Stimulated activated CD4-positive, alpha-beta T cell treated with anti-CD3 and anti-CD28 coated beads, Interleukin-1b, Interleukin-23, amount 100 ng/mL, for 1 hour (primary cell): Measurements from ENCODE around the gene RPS19.
A peak's percentile ranks its signal among the peaks of the same experiment; 100 is the strongest.

Experiments
- DNase-seq, 2 donors: peaks; one replicate each; pipeline ENCODE4 v3.0.0-alpha.2; 2020; ENCODE audit warnings: low read depth in 2 of 2

RPS19 gene

DNA sequence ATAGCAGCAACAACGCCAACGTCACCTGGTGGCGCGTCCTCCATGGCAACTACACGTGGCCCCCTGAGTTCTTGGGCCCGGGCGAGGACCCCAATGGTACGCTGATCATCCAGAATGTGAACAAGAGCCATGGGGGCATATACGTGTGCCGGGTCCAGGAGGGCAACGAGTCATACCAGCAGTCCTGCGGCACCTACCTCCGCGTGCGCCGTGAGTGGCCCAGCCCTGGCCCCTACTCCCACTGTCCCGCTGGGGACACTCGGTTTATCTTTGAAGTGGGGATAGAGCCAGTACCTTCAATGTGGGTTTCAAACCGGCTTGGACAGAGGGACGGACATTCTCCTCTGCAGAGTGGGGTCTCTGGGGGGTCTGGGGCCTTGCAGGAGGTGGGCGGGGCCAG lies 19.0 kb downstream of the RPS19 start:
- DNase-seq: no peak

DNA sequence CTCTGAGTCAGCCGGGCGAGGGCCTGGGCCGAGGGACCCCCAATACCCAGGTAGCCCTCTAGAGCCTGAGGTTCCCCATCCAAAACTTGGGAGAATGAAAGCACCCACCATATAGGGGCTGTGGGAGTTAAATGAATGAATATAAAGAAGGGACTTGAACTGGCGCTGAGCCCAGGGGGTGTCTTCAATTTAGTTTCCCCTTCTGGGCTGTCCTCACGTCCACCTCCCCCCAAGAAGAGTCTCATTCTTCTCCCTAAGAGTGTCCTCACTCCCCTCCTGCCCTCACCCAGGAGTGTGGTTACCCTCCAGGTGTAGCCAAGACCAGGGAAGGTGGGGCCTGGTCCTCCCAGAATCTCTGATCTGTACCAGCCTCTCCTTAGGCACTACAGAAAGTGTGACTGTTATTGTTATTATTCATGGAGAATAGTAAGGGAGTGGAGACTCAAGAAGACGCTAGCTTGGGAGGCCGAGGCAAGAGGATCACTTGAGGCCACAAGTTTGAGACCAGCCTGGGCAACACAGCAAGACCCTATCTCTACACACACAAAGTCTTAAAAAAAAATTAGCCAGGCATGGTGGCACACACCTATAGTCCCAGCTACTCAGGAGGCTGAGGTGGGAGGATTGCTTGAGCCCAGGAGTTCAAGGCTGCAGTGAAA lies 19.7 kb downstream of the RPS19 start:
- no peak for DNase-seq

DNA sequence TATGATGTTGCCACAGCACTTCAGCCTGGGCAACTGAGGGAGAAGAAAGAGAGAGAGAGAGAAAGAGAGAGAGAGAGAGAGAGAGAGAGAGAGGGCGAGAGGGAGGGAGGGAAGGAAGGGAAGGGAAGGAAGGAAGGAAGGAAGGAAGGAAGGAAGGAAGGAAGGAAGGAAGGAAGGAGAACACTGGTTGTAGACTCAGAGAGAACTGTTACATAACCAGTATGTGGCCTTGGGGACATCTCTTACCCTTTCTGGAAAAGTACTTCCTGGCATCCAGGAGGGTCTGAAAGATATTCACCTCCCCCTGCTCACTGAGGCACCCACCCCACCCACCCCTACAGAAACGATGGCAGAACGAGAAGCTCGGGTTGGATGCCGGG lies 20.3 kb downstream of the RPS19 start:
- DNase-seq: no peak

DNA sequence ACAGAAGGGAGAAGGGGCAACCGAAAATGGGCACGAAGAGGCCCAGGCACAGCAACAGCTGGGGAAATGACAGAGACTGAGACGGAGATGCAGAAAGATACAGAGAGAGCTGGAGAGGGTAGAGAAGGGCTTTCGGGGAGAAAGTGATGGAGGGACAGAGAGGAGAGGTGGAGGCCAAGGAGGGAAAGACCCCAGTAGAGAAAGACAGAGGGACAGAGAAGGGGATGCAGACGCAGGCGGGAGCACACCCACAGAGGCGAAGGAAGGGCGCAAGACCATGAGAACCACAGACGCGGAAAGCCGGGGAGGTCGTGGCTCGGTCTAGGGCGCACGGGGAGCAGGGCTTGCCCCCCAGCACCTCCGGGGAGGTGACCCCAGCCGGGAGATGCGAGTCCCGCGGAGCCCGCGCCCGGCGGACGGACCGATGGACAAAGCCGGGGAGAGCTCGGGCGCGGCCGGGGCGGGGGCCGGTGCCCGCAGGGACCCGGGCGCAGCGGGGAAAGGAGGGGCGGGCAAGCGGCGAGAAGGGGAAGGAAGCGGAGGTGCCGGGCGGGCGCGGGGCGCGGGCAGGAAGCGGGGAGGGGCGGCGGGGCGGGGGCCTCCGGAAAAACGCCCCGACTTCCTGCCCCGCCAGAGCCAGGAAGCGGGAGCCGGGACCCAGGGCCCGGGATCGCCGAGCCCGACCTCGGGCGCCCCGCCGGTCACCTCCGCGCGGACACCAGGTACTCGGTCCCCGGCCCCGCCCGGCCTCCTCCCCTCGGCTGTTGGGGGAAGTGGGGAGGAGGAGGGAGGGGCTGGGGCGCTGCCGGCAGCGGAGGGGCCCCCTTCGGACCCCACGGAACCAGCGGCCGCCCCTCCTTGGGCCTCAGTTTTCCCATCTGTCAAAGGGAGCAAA lies 22.8 kb downstream of the RPS19 start, which contains the start of gene ARHGEF1:
Gene ARHGEF1, plus strand, starts transcription at position 617 of the 895 bp plus-strand sequence. CDS start 4,899 bp downstream, outside the sequence.
- no peak for DNase-seq

DNA sequence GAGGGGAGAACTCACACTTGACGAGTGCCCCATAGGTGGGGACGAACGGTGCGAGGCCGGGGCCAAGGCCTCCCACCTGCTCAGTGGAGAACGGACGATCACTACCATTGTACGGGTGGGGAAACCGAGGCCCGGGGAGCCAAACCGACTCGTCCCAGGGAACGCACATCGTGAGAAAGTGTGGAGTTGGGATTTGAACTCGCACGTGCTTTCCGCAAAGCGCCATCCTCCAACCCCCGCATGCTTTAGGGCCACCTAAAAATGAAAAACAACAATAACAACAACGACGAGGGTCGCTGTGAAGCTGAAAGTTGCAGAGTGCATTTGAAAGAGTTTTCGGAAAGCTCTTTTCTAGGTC lies 23.4 kb downstream of the RPS19 start:
- no peak for DNase-seq

DNA sequence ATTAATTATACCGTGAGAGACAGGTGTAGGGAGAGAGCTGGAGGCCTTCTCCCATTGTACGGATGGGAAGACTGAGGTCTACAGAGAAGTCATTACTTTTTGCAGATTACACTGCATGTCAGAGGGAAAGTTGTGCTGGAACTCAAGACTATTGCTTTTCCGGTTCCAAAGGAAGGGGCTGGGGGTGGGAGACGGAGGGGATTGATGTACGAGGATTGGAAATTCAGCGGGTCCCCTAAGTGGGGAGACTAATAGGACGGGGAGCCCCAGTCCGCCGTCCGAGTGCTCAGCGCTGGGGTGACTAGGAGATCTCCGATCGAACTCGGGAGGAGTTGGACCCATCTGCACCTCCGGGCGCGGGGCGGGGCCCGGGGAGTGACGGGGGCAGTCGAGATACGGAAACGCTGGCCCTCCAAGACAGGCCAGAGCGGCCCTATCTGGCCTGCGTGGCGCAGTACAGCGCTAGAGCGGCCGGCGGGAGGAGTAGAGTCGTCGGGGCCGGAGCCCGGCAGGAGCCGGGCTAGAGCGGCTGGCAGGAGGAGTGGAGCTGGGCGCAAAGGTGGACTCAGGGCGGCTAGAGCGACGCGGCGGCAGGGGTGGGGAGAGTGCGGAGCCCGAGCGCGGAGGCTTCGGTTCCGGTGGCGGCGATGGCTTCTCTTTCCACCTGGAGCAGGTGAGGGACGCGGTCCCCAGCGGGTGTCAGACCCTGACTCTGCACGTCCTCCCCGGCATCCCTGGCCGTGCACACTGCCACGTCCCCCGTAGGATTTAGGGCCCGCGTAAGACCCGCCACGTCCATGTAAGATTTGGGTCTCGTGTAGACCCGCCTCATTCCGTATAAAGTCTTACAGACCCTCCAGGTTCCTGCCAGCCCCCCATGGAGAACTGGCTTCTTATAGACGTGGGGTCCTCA lies 24.0 kb downstream of the RPS19 start:
- peak; percentile 73 to 78 for DNase-seq

DNA sequence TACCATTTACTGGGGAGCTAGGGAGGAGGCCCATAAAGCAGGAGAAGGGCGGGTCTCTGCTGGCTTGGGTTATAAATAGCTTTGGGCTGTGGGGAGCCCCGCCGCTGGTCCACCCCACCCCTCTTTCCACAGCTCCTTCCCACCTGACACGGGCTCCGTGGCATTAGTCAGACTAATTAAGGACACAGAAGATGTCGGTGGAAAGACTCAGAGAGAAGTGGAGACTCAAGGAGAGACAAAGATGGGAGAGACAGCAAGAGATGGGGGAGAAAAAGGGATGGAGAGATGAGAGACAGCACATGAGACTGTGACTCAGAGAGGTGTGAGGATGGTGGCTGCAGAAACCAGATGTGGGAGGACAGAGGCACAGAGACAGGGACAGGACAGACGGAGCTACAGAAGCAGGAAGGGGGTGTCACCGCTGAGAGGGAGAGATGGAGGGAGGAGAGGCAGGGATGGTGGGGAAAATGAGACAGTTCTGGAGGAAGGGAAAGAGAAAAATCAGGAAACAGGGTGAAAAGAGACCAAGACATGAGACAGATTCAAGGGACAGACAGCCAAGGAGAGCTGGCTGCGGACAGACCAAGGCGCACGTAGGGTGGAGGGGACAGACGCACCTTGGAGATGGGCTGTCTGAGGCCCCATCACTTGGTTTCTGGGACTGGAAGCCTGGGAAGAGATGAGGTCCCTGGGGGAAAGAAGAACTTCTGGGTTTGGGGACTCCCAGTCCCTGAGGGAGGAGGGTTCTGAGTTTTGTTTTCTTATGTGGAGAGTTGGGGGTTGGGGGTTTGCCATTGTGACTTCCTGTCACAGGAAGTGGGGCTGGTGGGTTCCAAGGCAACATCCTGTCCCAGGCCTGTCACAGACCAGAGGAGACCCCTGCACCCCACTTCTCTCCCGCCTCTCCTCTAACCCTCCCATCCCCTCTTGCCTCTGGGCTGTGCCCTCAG lies 27.0 kb downstream of the RPS19 start:
- DNase-seq: peak in 1 of 2 donors; percentile 34

DNA sequence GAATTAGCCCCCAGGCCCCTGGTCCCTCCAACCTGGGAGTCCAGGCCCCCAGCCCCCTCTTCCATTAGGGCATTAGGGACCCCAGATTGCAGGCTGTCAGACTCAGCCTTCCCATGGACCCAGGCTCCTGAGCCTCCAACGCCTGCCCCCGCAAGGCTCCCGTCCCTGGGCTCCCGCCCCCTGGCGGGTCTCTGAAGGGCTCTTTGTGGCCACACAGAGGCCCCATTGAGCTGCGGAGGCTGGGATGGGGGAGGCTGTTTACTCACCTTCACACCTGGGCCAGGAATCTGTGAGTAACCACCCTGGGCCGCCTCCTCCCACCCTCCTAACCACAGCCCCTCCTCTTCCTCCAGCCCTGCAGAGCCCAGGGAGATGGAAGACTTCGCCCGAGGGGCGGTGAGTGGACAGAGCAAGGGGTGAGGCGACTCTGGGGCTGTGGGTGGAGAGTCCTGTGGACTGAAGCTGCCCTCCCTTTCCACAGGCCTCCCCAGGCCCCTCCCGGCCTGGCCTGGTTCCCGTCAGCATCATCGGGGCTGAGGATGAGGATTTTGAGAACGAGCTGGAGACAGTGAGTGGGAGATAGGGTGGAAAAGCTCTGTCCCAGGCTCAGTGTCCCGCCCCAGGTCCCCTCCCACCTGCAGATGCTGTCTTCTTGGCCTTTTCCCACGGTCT lies 27.8 kb downstream of the RPS19 start:
- DNase-seq: peak; percentile 65 to 78

DNA sequence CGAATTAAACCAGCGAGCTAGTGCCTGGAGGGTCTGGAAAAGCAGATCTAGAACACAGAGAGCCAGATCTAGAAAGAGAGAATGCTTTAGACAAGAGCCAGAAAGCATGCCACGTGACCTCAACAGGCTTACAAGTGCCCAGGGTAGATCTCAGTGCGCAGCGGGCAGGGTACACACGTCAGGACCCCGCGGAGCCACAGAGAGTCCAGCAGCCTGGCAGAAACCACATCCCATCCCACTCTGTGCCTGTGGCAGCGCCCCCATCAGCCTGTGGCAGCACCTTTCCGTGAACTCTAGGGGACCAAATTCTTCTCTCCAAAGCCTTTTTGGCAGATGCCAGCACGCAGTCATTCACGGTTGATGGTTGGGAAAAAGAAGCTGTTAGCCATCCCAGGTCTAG lies 28.9 kb downstream of the RPS19 start:
- no peak for DNase-seq

DNA sequence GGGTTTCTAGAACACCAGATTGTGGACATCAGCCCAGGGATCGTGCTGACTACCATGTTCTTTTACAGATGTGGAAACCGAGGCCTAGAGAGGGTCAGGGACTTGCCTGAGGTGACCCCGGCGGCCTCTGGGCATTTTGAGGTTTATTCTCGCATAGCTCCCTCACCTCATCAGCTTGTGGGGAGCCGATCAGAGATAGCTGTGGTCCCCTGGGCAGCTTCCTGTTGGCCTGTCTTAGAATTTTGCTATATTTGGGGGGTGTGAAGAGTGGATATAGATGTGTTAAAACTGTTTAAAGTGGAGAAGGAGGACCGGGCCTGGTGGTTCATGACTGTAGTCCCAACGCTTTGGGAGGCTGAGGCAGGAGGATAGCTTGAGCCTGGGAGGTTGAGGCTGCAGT lies 29.8 kb downstream of the RPS19 start:
- DNase-seq: no peak

DNA sequence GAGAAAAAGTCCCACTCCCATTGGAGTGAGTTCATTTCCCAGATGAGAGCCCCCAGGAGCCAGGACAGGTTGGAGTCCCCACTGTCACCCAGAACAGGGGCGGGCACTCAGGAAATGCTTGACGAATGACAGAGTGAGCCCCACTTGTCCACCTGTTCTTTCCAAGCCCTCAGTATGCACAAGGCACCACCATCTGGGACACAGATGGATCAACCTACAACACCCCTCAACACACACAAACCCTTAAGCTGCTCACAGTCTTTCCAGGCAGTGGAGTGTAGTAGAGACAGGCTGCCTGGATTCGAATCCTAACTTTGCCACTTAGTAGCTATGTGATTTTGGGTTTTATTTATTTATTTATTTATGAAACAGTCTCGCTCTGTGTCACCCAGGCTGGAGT lies 30.9 kb downstream of the RPS19 start:
- no peak for DNase-seq

DNA sequence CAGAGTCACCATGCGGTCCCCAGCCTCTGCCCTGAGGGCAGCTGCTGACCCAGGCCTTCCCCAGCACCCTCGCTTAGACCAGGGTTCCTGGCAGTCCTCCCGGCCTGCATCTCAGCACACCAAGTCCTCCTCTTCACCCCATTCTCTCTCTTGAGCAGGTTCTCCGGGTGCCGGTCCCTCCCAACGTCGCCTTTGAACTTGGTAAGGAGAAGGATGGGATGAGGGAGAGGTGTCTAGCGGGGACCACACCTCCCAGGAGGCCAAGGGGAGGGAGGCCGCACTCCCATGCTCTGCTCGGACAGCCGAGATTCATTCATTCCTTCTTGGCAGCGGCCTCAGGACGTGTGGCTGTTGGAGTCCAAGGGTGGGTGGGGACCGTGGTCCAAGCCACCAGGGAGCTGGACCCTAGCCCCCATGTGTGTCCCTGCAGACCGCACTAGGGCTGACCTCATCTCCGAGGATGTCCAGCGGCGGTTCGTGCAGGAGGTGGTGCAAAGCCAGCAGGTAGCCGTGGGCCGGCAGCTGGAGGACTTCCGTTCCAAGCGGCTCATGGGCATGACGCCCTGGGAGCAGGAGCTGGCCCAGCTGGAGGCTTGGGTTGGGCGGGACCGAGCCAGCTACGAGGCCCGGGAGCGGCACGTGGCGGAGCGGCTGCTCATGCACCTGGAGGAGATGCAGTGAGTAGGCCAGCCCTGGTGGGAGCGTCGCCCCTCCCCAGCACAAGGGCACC lies 32.3 kb downstream of the RPS19 start:
- no peak for DNase-seq

DNA sequence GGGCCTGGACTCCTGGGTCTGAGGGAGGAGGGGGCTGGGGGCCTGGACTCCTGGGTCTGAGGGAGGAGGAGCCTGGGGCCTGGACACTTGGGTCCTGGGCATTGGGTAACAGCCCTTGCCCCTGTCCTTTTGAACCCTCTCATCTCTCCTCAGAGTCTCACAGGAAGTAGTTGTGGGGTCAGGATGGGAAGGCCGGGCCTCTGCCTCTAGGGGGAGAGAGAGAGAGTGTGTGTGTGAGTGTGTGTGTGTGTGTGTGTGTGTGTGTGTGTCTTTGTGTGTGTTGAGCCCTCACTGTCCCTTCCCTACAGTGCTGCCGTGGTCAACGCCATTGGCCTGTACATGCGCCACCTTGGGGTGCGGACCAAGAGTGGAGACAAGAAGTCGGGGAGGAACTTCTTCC lies 33.8 kb downstream of the RPS19 start:
- DNase-seq: no peak

DNA sequence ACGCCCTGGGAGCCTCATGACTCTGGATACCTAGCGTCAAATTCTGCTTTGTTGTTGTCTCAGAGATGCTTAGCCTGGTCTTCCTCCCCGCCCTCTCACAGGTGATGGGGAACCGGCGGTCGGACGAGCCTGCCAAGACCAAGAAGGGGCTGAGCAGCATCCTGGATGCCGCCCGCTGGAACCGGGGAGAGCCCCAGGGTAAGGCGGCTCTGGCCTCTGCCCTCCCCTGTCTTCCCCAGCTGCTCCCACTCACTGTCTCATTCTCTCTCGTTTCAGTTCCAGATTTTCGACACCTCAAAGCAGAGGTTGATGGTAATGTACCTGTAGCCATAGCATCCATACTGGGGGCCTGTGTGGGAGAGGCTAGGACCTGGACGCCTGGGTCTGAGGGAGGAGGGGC lies 34.3 kb downstream of the RPS19 start:
- no peak for DNase-seq

DNA sequence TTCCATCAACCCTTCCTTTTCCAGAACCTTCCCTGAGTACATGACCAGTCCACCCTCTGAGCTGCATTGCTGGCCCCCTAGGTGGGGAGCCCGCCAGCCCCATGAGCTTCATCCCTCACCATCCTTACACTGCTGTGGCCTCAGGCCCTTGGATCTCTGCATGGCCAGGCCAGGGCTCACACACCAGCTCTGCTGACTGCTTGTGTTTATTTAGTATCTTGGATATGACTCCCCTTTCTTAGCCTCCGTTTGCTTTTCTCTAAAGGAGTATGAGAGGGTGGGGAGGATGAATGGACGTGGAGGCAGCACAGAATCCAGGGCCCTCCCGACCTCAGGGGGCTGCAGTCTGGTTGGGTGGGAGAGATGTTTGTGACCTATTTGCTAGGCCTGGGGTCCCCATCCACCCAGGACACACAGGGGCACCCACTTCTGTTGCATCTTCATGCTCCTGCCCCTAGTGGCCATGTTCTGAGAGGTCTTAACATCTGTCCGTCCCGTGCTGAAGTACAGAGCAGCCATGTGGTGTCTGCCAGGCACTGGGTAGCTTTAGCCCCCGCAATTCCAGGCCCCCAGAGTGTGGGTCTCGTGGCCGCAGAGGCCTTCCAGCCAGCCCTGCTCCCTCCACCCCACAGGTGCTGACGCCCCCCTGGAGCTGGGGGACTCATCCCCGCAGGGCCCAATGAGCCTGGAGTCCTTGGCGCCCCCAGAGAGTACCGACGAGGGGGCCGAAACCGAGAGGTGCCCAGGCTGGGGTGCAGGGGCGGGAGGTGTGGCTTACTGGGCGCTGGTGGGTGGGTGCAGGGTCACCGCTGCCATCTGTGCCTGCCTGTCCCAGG lies 35.9 kb downstream of the RPS19 start:
- no peak for DNase-seq

DNA sequence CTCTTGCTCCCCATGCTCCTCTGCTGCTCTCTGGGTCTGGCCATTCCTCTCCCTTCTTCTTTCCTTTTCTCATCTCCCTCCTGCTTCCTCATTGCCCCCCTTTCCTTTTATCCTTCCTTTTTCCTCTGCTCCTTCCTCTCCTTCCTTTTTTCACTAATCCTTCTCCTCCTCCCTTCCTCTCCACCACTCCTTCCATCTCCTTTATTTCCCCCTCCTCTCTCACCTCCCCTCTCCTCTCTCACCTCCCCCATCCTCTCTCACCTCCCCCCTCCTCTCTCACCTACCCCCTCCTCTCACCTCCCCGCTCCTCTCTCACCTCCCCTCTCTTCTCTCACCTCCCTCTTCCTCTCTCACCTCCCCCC lies 36.5 kb downstream of the RPS19 start:
- no peak for DNase-seq

DNA sequence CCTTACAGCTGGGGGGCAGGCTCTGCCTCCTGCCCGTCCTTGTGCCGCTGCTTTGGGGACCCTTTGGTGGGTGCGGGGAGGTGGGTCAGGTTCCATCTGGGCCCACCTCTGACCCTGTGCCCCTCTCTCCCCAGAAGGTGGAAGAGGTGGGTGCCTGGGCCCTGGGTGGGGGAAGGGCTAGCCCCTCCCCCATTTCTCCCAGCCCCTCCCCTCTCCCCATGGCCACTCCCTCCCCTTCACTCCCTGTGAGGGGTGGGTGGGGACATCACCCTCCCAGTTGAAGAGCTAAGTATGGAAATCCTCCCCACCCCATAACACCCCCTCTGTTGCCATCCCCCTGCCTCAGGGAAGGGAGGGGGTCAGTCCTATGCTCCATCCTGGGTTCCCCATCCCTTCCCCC lies 37.1 kb downstream of the RPS19 start:
- no peak for DNase-seq

DNA sequence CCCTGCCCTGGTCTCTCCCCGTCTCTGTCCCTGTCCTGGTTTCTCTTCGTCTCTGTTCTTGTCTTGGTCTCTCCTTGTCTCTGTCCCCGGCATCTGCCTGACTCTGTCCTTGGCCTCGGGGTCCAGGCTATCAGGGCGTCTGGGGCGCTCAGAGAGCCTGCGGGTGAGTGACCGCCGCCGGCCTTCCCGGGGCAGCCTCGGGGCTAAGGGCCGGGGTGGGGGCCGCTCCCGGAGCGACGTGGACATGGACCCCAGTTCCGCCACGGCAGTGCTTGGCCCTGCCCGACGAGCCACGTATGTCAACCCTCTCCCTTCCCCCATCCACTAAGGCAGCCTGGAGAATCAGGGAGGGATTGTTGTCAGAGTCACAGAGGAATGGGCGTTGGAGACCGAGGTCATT lies 37.8 kb downstream of the RPS19 start:
- no peak for DNase-seq

DNA sequence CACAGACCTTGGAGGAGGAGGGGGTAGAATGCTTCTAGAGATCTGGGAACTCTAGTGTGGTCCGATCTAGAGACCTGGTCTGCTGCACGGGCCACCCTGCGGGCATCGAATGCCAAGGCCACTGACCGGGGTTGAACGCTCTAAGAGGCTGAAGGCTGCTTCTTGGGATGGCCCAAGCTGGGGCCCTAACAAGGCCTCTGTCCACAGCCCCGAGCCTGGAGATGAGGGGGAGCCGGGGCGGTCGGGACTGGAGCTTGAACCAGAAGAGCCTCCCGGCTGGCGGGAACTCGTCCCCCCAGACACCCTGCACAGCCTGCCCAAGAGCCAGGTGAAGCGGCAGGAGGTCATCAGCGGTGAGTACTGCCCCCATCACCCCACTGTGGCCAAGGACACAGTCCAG lies 38.2 kb downstream of the RPS19 start:
- DNase-seq: no peak
